NCI-H1930 (cell line): ENCODE measurements around the gene CERS6.
"Not testable (repeated sequence)": the region's sequence is repeated elsewhere in the genome, so short reads cannot be mapped to it uniquely, and the experiment has no call there.

ENCODE experiments used
- DNase-seq, 2 experiments: peaks; one replicate each; lab custom pipeline; 2025; lab: John Stamatoyannopoulos, UW

The CERS6 gene

GRCh38 chr2:168642873-168643272, 186.8 kb downstream of the CERS6 start:
- DNase-seq, result no peak

GRCh38 chr2:168643979-168644378, 187.9 kb downstream of the CERS6 start:
- no peak for DNase-seq

- DNase-seq, result no peak
Observed at GRCh38 chr2:168645696-168646338, 189.7 kb downstream of the CERS6 start.

GRCh38 chr2:168649105-168649504, 193.0 kb downstream of the CERS6 start:
- DNase-seq, result no peak

- DNase-seq, result no peak
Observed at GRCh38 chr2:168649562-168649961, 193.5 kb downstream of the CERS6 start.

- DNase-seq, result no peak
Observed at GRCh38 chr2:168650139-168650538, 194.1 kb downstream of the CERS6 start.

GRCh38 chr2:168650781-168651180, 194.7 kb downstream of the CERS6 start:
- DNase-seq, result no peak

- no peak for DNase-seq
Observed at GRCh38 chr2:168652997-168653921, 197.2 kb downstream of the CERS6 start.

GRCh38 chr2:168654705-168655104, 198.6 kb downstream of the CERS6 start:
- DNase-seq, result no peak

- no peak for DNase-seq
Observed at GRCh38 chr2:168655207-168655606, 199.1 kb downstream of the CERS6 start.

- not testable (repeated sequence) for DNase-seq
Observed at GRCh38 chr2:168657378-168657777, 201.3 kb downstream of the CERS6 start.

GRCh38 chr2:168658706-168659105, 202.6 kb downstream of the CERS6 start:
- no peak for DNase-seq

GRCh38 chr2:168660870-168661862, 205.1 kb downstream of the CERS6 start:
- peak; percentile 28 to 65 for DNase-seq

- no peak for DNase-seq
Observed at GRCh38 chr2:168661863-168662256, 205.8 kb downstream of the CERS6 start.

GRCh38 chr2:168662651-168663208, 206.7 kb downstream of the CERS6 start:
- DNase-seq, result no peak

- no peak for DNase-seq
Observed at GRCh38 chr2:168663993-168664392, 207.9 kb downstream of the CERS6 start.

- not testable (repeated sequence) for DNase-seq
Observed at GRCh38 chr2:168664715-168665114, 208.6 kb downstream of the CERS6 start.

GRCh38 chr2:168666339-168666738, 210.3 kb downstream of the CERS6 start:
- no peak for DNase-seq

- DNase-seq, result no peak
Observed at GRCh38 chr2:168667156-168667555, 211.1 kb downstream of the CERS6 start.

- no peak for DNase-seq
Observed at GRCh38 chr2:168669151-168669550, 213.1 kb downstream of the CERS6 start.

- no peak for DNase-seq
Observed at GRCh38 chr2:168670478-168670877, 214.4 kb downstream of the CERS6 start.

- DNase-seq, result no peak
Observed at GRCh38 chr2:168671932-168672331, 215.9 kb downstream of the CERS6 start.
